PC-3 (cell line): ENCODE results near the gene KIAA1217.

ENCODE experiments used
- EZH2phosphoT487 ChIP-seq: fragments of 300-600 bp; sonication (generic); IDR thresholded peaks from 2 replicates; pipeline ENCODE4 v1.6.1; 2018; ENCODE audit warnings: mild to moderate bottlenecking, antibody characterized with exemption, low read length, borderline replicate concordance
- TF ChIP-seq, protein P1 (sequence below): fragments of 300-600 bp; sonication (generic); conservative IDR thresholded peaks from 2 replicates; pipeline ENCODE4 v1.5.1; 2017; ENCODE audit warnings: antibody characterized with exemption, low read depth, mild to moderate bottlenecking, low read length

- TF ChIP-seq, protein P1, sequence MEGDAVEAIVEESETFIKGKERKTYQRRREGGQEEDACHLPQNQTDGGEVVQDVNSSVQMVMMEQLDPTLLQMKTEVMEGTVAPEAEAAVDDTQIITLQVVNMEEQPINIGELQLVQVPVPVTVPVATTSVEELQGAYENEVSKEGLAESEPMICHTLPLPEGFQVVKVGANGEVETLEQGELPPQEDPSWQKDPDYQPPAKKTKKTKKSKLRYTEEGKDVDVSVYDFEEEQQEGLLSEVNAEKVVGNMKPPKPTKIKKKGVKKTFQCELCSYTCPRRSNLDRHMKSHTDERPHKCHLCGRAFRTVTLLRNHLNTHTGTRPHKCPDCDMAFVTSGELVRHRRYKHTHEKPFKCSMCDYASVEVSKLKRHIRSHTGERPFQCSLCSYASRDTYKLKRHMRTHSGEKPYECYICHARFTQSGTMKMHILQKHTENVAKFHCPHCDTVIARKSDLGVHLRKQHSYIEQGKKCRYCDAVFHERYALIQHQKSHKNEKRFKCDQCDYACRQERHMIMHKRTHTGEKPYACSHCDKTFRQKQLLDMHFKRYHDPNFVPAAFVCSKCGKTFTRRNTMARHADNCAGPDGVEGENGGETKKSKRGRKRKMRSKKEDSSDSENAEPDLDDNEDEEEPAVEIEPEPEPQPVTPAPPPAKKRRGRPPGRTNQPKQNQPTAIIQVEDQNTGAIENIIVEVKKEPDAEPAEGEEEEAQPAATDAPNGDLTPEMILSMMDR: peak; percentile 32; the same call in 1 of the 2 replicates
- no peak for TF ChIP-seq EZH2phosphoT487
Observed at GRCh38 chr10:24396396-24396795, 187.5 kb downstream of the KIAA1217 start.
